ENCODE measurements around the gene CCDC6. TPM values are rescaled to one million over a fixed set of nuclear protein-coding genes. Genes with fewer than 3 reads are reported as not detected.

CCDC6 gene
- total RNA-seq, 1 experiment from 2014 or later, result 58.4 TPM

- H3K79me1 ChIP-seq (ENCODE audit: insufficient read depth, low read depth, low read length, poor library complexity, severe bottlenecking), result peaks cover 10% of the 10 kb centered on the region
- no peak overlapping the region for H4K8ac ChIP-seq (replicated peaks; ENCODE audit: insufficient read length, low read depth, low read length)
- no peaks in the 10 kb centered on the region for H4K20me1 ChIP-seq (ENCODE audit: control insufficient read depth, insufficient read depth, insufficient read length)
- H3K4me2 ChIP-seq (ENCODE audit: insufficient read depth, insufficient read length, low read length), result no peak overlapping the region
- H3K56ac ChIP-seq (ENCODE audit: insufficient read length, low read depth, low read length), result no peak overlapping the region
- no peak overlapping the region for H2BK12ac ChIP-seq (ENCODE audit: insufficient read length, low read depth, low read length)
- H3K14ac ChIP-seq (ENCODE audit: insufficient read depth, low read length), result no peak overlapping the region
- Mint-ChIP-seq H3K27ac (peak overlapping the region in 1 of 3 experiments; percentile 46; a peak in 1 of 7 replicates), H3K36me3 (ENCODE audit: insufficient read depth in 1 of 3, low read depth in 3 of 3) (peaks cover 8 to 15% (median 13%) of the 10 kb centered on the region in 3 experiments; a peak in 6 of 7 replicates), H3K9me3 (no peaks in the 10 kb centered on the region), H3K27me3 (ENCODE audit: low read depth) (no peaks in the 10 kb centered on the region), H3K4me3 (no peak overlapping the region), H3K4me1 (peaks cover 59 to 61% of the 10 kb centered on the region in 2 experiments)
- no peak overlapping the region for H2BK20ac ChIP-seq (ENCODE audit: low read depth, low read length, poor library complexity, severe bottlenecking)
- peaks cover 35% of the 10 kb centered on the region for H3K79me2 ChIP-seq (ENCODE audit: insufficient read depth, low read length)
- TF ChIP-seq, protein P1, sequence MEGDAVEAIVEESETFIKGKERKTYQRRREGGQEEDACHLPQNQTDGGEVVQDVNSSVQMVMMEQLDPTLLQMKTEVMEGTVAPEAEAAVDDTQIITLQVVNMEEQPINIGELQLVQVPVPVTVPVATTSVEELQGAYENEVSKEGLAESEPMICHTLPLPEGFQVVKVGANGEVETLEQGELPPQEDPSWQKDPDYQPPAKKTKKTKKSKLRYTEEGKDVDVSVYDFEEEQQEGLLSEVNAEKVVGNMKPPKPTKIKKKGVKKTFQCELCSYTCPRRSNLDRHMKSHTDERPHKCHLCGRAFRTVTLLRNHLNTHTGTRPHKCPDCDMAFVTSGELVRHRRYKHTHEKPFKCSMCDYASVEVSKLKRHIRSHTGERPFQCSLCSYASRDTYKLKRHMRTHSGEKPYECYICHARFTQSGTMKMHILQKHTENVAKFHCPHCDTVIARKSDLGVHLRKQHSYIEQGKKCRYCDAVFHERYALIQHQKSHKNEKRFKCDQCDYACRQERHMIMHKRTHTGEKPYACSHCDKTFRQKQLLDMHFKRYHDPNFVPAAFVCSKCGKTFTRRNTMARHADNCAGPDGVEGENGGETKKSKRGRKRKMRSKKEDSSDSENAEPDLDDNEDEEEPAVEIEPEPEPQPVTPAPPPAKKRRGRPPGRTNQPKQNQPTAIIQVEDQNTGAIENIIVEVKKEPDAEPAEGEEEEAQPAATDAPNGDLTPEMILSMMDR (conservative IDR thresholded peaks at IDR 0.05), result no peak
- H3K27me3 ChIP-seq (ENCODE audit: insufficient read depth, low read length), result no peaks in the 10 kb centered on the region
- H3K9ac ChIP-seq (ENCODE audit: extremely low read depth, insufficient read length, low read length), result no peak overlapping the region
- no CpG with 5 or more reads among the region's 5 CpGs for WGBS (ENCODE audit: extremely low coverage, insufficient read length, low lambda C conversion rate)
- no peak overlapping the region for H2AK5ac ChIP-seq (ENCODE audit: insufficient read length, low read length)
- no peaks in the 10 kb centered on the region for H3K9me3 ChIP-seq (ENCODE audit: control insufficient read depth, low read depth, low read length)
- no peak overlapping the region for H2BK5ac ChIP-seq (ENCODE audit: insufficient read length, low read length)
- no peak overlapping the region for H3K18ac ChIP-seq (ENCODE audit: insufficient read length, low read depth, low read length)
- H3K4me1 ChIP-seq (ENCODE audit: insufficient read depth, low read length), result peaks cover 5% of the 10 kb centered on the region; the same call in 1 of the 2 replicates
- no peak overlapping the region for H2BK120ac ChIP-seq (ENCODE audit: low read depth, low read length, poor library complexity, severe bottlenecking)
- no peak overlapping the region for H3K4ac ChIP-seq (ENCODE audit: low read depth, low read length)
- no peak overlapping the region for H3T11ph ChIP-seq (ENCODE audit: low read length)
- DNase-seq, result no peak
- no peak overlapping the region for H3K27ac ChIP-seq (ENCODE audit: insufficient read length, low read depth, low read length)
- no peak overlapping the region for H3K23ac ChIP-seq (ENCODE audit: insufficient read length, low read depth, low read length)
- H2AFZ ChIP-seq (ENCODE audit: low read length), result no peak overlapping the region
- no peak overlapping the region for H4K91ac ChIP-seq (ENCODE audit: insufficient read length, low read depth, low read length)
- no peak overlapping the region for H2BK15ac ChIP-seq (ENCODE audit: low read depth, low read length)
- H4K5ac ChIP-seq (ENCODE audit: insufficient read length, low read depth, low read length), result no peak overlapping the region
- H3K23me2 ChIP-seq (ENCODE audit: insufficient read length, low read depth, low read length, poor library complexity, severe bottlenecking), result no peaks in the 10 kb centered on the region
These were observed 19.4 kb downstream of the CCDC6 start for GRCh38 chr10:59887006-59887405.
